Neural progenitor cell (in vitro differentiated cells): ENCODE results near the gene RNF180. TPM values are rescaled to one million over a fixed set of nuclear protein-coding genes. Genes with fewer than 3 reads are reported as not detected.

Experiments
- DNase-seq: peaks from one replicate; pipeline ENCODE4 v3.0.0-alpha.2; 2016; ENCODE audit warnings: low spot score
- H2AFZ ChIP-seq: fragments of 200-600 bp; sonication (generic); replicated peaks from 2 replicates; pipeline ENCODE4 v1.6.1; 2016; ENCODE audit warnings: antibody characterized with exemption
- H3F3A ChIP-seq: fragments of 200-600 bp; sonication (generic); 2 replicates; pipeline ENCODE4 v1.6.1; 2016; ENCODE audit warnings: antibody characterized with exemption, low read depth
- H3K27ac ChIP-seq: fragments of 200-600 bp; sonication (generic); 2 replicates; pipeline ENCODE4 v1.5.1; 2016; ENCODE audit warnings: mild to moderate bottlenecking
- H3K27me3 ChIP-seq: fragments of 200-600 bp; sonication (generic); 2 replicates; pipeline ENCODE4 v1.6.1; 2016; ENCODE audit warnings: mild to moderate bottlenecking, moderate library complexity
- H3K36me3 ChIP-seq: fragments of 200-600 bp; sonication (generic); 2 replicates; pipeline ENCODE4 v1.5.1; 2016
- H3K4me1 ChIP-seq: fragments of 200-600 bp; sonication (generic); 2 replicates; pipeline ENCODE4 v1.6.1; 2016; ENCODE audit warnings: mixed run types
- H3K4me2 ChIP-seq: fragments of 200-600 bp; sonication (generic); 2 replicates; pipeline ENCODE4 v1.6.1; 2016
- H3K4me3 ChIP-seq: fragments of 200-600 bp; sonication (generic); 2 replicates; pipeline ENCODE4 v1.5.1; 2016
- H3K79me2 ChIP-seq: fragments of 200-600 bp; sonication (generic); 2 replicates; pipeline ENCODE4 v1.6.1; 2016; ENCODE audit warnings: low read depth
- H3K9ac ChIP-seq: fragments of 200-600 bp; sonication (generic); 2 replicates; pipeline ENCODE4 v1.6.1; 2016
- H3K9me3 ChIP-seq: fragments of 200-600 bp; sonication (generic); 2 replicates; pipeline ENCODE4 v1.5.1; 2016; ENCODE audit warnings: low read depth
- H4K20me1 ChIP-seq: fragments of 200-600 bp; sonication (generic); 2 replicates; pipeline ENCODE4 v1.6.1; 2016; ENCODE audit warnings: low read depth
- H3K27ac Mint-ChIP-seq: 3 replicates; pipeline ENCODE4 v1.8.0; 2021; ENCODE audit warnings: mixed read lengths
- H3K27me3 Mint-ChIP-seq: 2 replicates; pipeline ENCODE4 v1.8.0; 2022; ENCODE audit warnings: low read depth, mild to moderate bottlenecking, inconsistent platforms, moderate library complexity, mixed read lengths; ENCODE audit not compliant: insufficient read depth
- H3K36me3 Mint-ChIP-seq: 3 replicates; pipeline ENCODE4 v1.8.0; 2021; ENCODE audit warnings: mixed read lengths
- H3K4me1 Mint-ChIP-seq: 3 replicates; pipeline ENCODE4 v1.8.0; 2021; ENCODE audit warnings: mixed read lengths
- H3K4me3 Mint-ChIP-seq: 3 replicates; pipeline ENCODE4 v1.8.0; 2021; ENCODE audit warnings: mild to moderate bottlenecking, moderate library complexity, mixed read lengths
- H3K9me3 Mint-ChIP-seq: 3 replicates; pipeline ENCODE4 v1.8.0; 2020; ENCODE audit warnings: mixed read lengths
- CTCF ChIP-seq: fragments of 200-600 bp; sonication (generic); IDR thresholded peaks from 2 replicates; pipeline ENCODE4 v1.5.1; 2017; ENCODE audit warnings: antibody characterized with exemption, mild to moderate bottlenecking
- EZH2 ChIP-seq: fragments of 200-600 bp; sonication (generic); IDR thresholded peaks from 2 replicates; pipeline ENCODE4 v1.6.1; 2017; ENCODE audit warnings: antibody characterized with exemption, mild to moderate bottlenecking, moderate library complexity
- EZH2phosphoT487 ChIP-seq: fragments of 200-600 bp; sonication (generic); IDR thresholded peaks from 2 replicates; pipeline ENCODE4 v1.6.1; 2017; ENCODE audit warnings: antibody characterized with exemption
- total RNA-seq: library from RNA; depleted of rRNA; stranded (reverse); fragments of >200 nt; gene quantifications from 2 replicates; pipeline ENCODE4 v1.2.3, GENCODE V29; 2015; ENCODE audit warnings: low replicate concordance

The RNF180 gene
- total RNA-seq, 1 donor from 2014 or later, result 5.5 TPM

GRCh38 chr5:64183956-64184355 lies 18.3 kb downstream of the RNF180 start:
- H3F3A ChIP-seq, result no peaks in the 10 kb centered on the region
- no peak overlapping the region for H3K4me3 ChIP-seq
- Mint-ChIP-seq H3K4me1 (no peaks in the 10 kb centered on the region), H3K27ac (no peak overlapping the region), H3K27me3 (no peaks in the 10 kb centered on the region), H3K4me3 (no peak overlapping the region), H3K36me3 (no peaks in the 10 kb centered on the region), H3K9me3 (no peaks in the 10 kb centered on the region)
- H3K79me2 ChIP-seq, result no peaks in the 10 kb centered on the region
- H2AFZ ChIP-seq, result no peak overlapping the region
- H3K27me3 ChIP-seq, result no peaks in the 10 kb centered on the region
- H3K9ac ChIP-seq, result no peak overlapping the region
- H3K27ac ChIP-seq, result no peak overlapping the region
- no peaks in the 10 kb centered on the region for H3K9me3 ChIP-seq
- H3K36me3 ChIP-seq, result no peaks in the 10 kb centered on the region
- no peak for DNase-seq
- H3K4me2 ChIP-seq, result no peak overlapping the region
- TF ChIP-seq CTCF (no peak), EZH2 (no peak), EZH2phosphoT487 (no peak)
- peaks cover 8% of the 10 kb centered on the region for H3K4me1 ChIP-seq
- H4K20me1 ChIP-seq, result no peaks in the 10 kb centered on the region

DNA sequence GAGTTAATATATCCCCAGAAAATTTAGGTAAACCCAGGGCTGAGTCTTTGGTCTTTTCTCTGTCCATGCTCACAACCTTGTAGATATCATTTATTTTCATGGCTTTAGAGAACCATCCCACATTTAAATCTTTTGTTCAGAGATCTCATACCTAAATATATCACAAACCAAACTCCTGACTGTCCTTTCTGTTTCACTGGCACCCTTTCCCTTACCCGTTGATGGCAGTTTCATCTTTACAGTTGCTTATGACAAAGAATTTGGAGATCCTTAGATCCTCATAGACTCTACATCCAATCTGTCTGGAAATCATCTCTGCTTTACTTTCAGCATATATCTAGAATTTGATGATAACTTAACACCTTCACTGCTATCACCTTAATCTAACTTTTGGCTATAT lies 19.2 kb downstream of the RNF180 start:
- Histone ChIP-seq H3K79me2 (no peaks in the 10 kb centered on the region), H3K27me3 (no peaks in the 10 kb centered on the region), H3K9ac (no peak overlapping the region), H3K4me2 (no peak overlapping the region), H3K4me3 (no peak overlapping the region), H3K4me1 (peaks cover 8% of the 10 kb centered on the region), H3K36me3 (no peaks in the 10 kb centered on the region), H4K20me1 (no peaks in the 10 kb centered on the region), H3K9me3 (no peaks in the 10 kb centered on the region), H3F3A (no peaks in the 10 kb centered on the region), H3K27ac (no peak overlapping the region), H2AFZ (no peak overlapping the region)
- DNase-seq, result no peak
- no peaks in the 10 kb centered on the region for H3K9me3 Mint-ChIP-seq
- no peaks in the 10 kb centered on the region for H3K4me1 Mint-ChIP-seq
- H3K27me3 Mint-ChIP-seq, result no peaks in the 10 kb centered on the region
- no peaks in the 10 kb centered on the region for H3K36me3 Mint-ChIP-seq
- no peak overlapping the region for H3K4me3 Mint-ChIP-seq
- TF ChIP-seq CTCF (no peak), EZH2phosphoT487 (no peak), EZH2 (no peak)
- H3K27ac Mint-ChIP-seq, result no peak overlapping the region

DNA sequence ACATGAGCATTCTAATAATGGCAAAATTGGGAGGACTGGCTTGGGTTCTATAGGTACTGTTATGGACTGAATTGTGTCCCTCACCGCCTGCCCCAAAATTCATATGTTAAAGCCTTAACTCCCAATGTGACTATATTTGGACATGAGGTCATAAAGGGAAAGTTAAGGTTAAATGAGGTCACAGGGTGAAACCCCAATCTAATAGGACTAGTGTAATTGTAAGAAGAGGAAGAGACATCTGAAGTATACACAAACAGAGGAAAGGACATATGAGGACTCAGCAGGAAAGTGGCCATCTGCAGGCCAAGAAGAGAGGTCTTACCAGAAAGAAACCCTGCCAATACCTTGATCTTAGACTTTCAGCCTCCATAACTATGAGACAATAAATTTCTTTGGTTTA lies 23.1 kb downstream of the RNF180 start:
- no peak for DNase-seq
- no peak overlapping the region for H3K4me3 Mint-ChIP-seq

More for the DNA sequence above, 23.1 kb downstream of the RNF180 start:
- Histone ChIP-seq H3K4me3 (no peak overlapping the region), H3K9me3 (no peaks in the 10 kb centered on the region), H3K79me2 (no peaks in the 10 kb centered on the region), H2AFZ (no peak overlapping the region), H3K4me2 (no peak overlapping the region), H3K4me1 (no peaks in the 10 kb centered on the region), H3K9ac (no peak overlapping the region), H3K27ac (no peak overlapping the region), H4K20me1 (no peaks in the 10 kb centered on the region), H3F3A (no peaks in the 10 kb centered on the region), H3K36me3 (no peaks in the 10 kb centered on the region), H3K27me3 (no peaks in the 10 kb centered on the region)
- Mint-ChIP-seq H3K9me3 (no peaks in the 10 kb centered on the region), H3K27me3 (no peaks in the 10 kb centered on the region), H3K36me3 (no peaks in the 10 kb centered on the region), H3K27ac (no peak overlapping the region), H3K4me1 (no peaks in the 10 kb centered on the region)
- TF ChIP-seq EZH2 (no peak), CTCF (no peak), EZH2phosphoT487 (no peak)
